H1 (cell line): Measurements from ENCODE around the gene LEMD1. TPM values are rescaled to one million over a fixed set of nuclear protein-coding genes. Genes with fewer than 3 reads are reported as not detected.

Source experiments
- CHD1 ChIP-seq: IDR thresholded peaks from 2 replicates; pipeline ENCODE4 v1.6.1; 2012; ENCODE audit warnings: low read depth, low read length, improper control_type of control experiment
- CHD7 ChIP-seq: fragments of 300-600 bp; sonication (generic); IDR thresholded peaks from 2 replicates; pipeline ENCODE4 v1.7.1; 2012; ENCODE audit warnings: low read length, moderate library complexity, mild to moderate bottlenecking, inconsistent platforms; ENCODE audit not compliant: insufficient replicate concordance
- polyA plus RNA-seq, 7 experiments: library from polyadenylated mRNA; depleted of rRNA in 3 of 7; stranded (reverse) in 5 of 7; unstranded in 2 of 7; fragments of >200 nt in 5 of 7; fragments of 200-250 nt in 2 of 7; gene quantifications; 1 replicate in 5 of 7; 2 replicates in 1 of 7; 4 replicates in 1 of 7; pipeline versions ENCODE4 v1.2.1 to v1.2.3, GENCODE V29; 2011 to 2013; ENCODE audit warnings: missing spikeins in 2 of 7, mixed read lengths in 2 of 7
- total RNA-seq: library from RNA; stranded (reverse); fragmentation: NEBNext Ultra II Directional; extraction: Animal tissue kit (Norgen Biotek cat#: 25700); gene quantifications from 2 replicates; pipeline ENCODE4 v1.2.1, GENCODE V29; 2021

LEMD1 gene
- total and polyA plus RNA-seq, 2 of the 8 experiments (the other 6 are each of a cell fraction or from before 2014, with no cell fraction given), result 10.0 to 10.5 TPM

- TF ChIP-seq CHD7 (peak; percentile 33), CHD1 (no peak)
- TF ChIP-seq, all 59 proteins: peak for 18
Measured at GRCh38 chr1:205448540-205449253, 26.8 kb upstream of the LEMD1 start (continued).
